ENCODE results near the gene MAP3K19.
"Not testable (repeated sequence)": the region's sequence is repeated elsewhere in the genome, so short reads cannot be mapped to it uniquely, and the experiment has no call there.

MAP3K19 gene

GRCh38 chr2:135047300-135047699, at the start of gene MAP3K19:
Gene MAP3K19 (minus strand): TSS chr2:135047447. CDS start chr2:135024647, 22,800 bp downstream.
- no peak for DNase-seq (ENCODE audit: low read depth in 1 of 2, low spot score in 1 of 2)

GRCh38 chr2:135096665-135097446, 49.6 kb upstream of the MAP3K19 start:
- no peak for DNase-seq (ENCODE audit: low read depth in 1 of 2, low spot score in 1 of 2)

GRCh38 chr2:135095591-135095990, 48.3 kb upstream of the MAP3K19 start:
- no peak for DNase-seq (ENCODE audit: low read depth in 1 of 2, low spot score in 1 of 2)

GRCh38 chr2:135094508-135094907, 47.3 kb upstream of the MAP3K19 start:
- DNase-seq (ENCODE audit: low read depth in 1 of 2, low spot score in 1 of 2), result no peak

- DNase-seq (ENCODE audit: low read depth in 1 of 2, low spot score in 1 of 2), result no peak
Observed at GRCh38 chr2:135093670-135094330, 46.6 kb upstream of the MAP3K19 start.

- DNase-seq (ENCODE audit: low read depth in 1 of 2, low spot score in 1 of 2), result no peak
Observed at GRCh38 chr2:135093193-135093592, 45.9 kb upstream of the MAP3K19 start.

GRCh38 chr2:135091681-135092080, 44.4 kb upstream of the MAP3K19 start:
- no peak for DNase-seq (ENCODE audit: low read depth in 1 of 2, low spot score in 1 of 2)

- not testable (repeated sequence) for DNase-seq (ENCODE audit: low read depth in 1 of 2, low spot score in 1 of 2)
Observed at GRCh38 chr2:135089597-135089996, 42.4 kb upstream of the MAP3K19 start.

GRCh38 chr2:135086222-135086621, 39.0 kb upstream of the MAP3K19 start:
- no peak for DNase-seq (ENCODE audit: low read depth in 1 of 2, low spot score in 1 of 2)

GRCh38 chr2:135078417-135078816, 31.2 kb upstream of the MAP3K19 start:
- DNase-seq (ENCODE audit: low read depth in 1 of 2, low spot score in 1 of 2), result no peak

- no peak for DNase-seq (ENCODE audit: low read depth in 1 of 2, low spot score in 1 of 2)
Observed at GRCh38 chr2:135076556-135076955, 29.3 kb upstream of the MAP3K19 start.

- DNase-seq (ENCODE audit: low read depth in 1 of 2, low spot score in 1 of 2), result no peak
Observed at GRCh38 chr2:135074216-135074615, 27.0 kb upstream of the MAP3K19 start.

- no peak for DNase-seq (ENCODE audit: low read depth in 1 of 2, low spot score in 1 of 2)
Observed at GRCh38 chr2:135072125-135072997, 25.1 kb upstream of the MAP3K19 start.

GRCh38 chr2:135066710-135067109, 19.5 kb upstream of the MAP3K19 start:
- DNase-seq (ENCODE audit: low read depth in 1 of 2, low spot score in 1 of 2), result no peak

- DNase-seq (ENCODE audit: low read depth in 1 of 2, low spot score in 1 of 2), result no peak
Observed at GRCh38 chr2:135064149-135064548, 16.9 kb upstream of the MAP3K19 start.

- DNase-seq (ENCODE audit: low read depth in 1 of 2, low spot score in 1 of 2), result no peak
Observed at GRCh38 chr2:135063210-135063609, 16.0 kb upstream of the MAP3K19 start.

GRCh38 chr2:135059577-135059976, 12.3 kb upstream of the MAP3K19 start:
- DNase-seq (ENCODE audit: low read depth in 1 of 2, low spot score in 1 of 2), result no peak

- DNase-seq (ENCODE audit: low read depth in 1 of 2, low spot score in 1 of 2), result no peak
Observed at GRCh38 chr2:135056790-135057189, 9.5 kb upstream of the MAP3K19 start.

- DNase-seq (ENCODE audit: low read depth in 1 of 2, low spot score in 1 of 2), result no peak
Observed at GRCh38 chr2:135055182-135055786, 8.0 kb upstream of the MAP3K19 start.

GRCh38 chr2:135052997-135053474, 5.8 kb upstream of the MAP3K19 start:
- no peak for DNase-seq (ENCODE audit: low read depth in 1 of 2, low spot score in 1 of 2)
